ENCODE measurements around the gene CCDC192.

CCDC192 gene, protein sequence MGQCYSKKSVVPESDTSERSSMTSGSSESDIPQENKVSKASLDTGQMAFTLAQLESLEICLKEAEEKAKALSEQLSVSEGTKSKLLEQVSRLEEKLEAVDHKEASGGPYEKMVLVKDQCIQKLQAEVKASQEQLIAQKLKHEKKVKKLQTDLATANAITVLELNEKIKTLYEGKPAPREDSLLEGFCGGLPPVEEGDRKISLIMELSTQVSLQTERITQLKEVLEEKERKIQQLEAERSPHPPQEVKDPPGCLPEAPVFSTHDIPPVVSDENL

DNA sequence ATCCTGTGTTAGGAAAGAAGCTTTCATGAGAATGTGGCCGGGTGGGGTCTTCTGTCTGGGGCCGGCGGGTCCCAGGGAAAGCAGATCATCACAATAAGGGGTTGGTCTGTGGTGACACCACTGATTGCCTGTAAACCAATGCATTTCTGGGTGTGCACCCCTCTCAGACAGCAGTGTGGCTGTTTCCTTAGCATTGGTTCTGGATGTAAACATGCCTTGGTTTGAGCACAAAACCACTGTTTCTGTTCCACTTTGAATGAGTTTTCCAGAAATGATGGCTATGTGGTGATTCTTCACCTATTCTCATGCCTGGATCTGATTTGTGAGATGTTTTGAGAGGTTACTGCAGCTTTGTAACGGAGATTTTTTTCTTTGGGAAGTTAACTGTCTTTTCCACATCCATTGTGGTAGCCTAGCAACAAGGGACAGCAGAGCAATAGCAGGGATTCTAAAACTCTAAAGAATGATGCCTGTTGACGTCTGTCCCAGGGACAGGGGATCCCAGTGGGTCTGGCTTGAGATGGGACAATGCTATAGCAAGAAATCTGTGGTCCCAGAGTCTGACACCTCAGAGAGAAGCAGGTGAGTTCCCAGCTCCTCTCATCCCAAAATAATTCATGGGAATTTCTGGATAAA is at the start of gene CCDC192:
TSS of gene CCDC192 (plus strand) at position 466 of the 636 bp plus-strand sequence. CDS start at position 521, 55 bp downstream.
- TF ChIP-seq ZFX (IDR thresholded peaks at IDR 0.05; ENCODE audit: borderline replicate concordance) (no peak), CTCF (IDR thresholded peaks at IDR 0.05) (no peak)
- no peak within 1 kb of the TSS for H3K27ac ChIP-seq

GRCh38 chr5:127656825-127657224 is 46.4 kb upstream of the CCDC192 start:
- TF ChIP-seq ZFX (IDR thresholded peaks at IDR 0.05; ENCODE audit: borderline replicate concordance) (no peak), CTCF (IDR thresholded peaks at IDR 0.05) (no peak)

DNA sequence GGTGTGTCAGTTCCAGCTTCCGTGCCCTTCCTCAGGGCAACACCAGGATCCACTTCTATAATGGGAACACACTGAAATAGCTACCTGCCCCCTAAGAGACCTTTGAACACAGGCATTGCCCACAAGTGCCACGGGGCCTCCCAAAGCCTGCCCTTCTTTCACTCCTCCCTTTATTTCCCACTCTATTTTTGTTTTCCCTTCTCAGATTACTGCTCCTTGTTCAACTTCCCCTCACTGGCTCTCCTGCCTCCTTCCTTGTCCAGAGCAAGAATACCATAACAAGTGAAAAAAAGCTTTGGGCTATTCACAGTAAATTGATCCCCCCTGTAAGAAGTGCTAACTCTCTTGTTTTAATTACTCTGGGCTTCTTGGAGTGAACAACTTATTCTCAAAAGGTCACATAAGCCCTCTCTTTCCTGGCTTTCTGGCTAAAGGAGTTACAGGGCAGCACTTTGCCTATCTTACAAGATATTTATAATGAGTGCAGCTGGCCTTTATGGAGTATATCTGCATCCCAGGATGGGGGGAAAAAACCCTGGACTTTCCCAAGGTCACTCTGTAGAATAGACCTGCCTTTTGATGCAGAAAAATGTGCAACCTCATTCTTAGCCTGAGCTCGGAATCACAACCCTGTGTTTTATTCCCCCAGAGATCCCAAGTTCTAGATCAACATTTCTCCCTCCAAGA is 43.0 kb upstream of the CCDC192 start:
- TF ChIP-seq CTCF (IDR thresholded peaks at IDR 0.05): no peak
- no peak for TF ChIP-seq ZFX (IDR thresholded peaks at IDR 0.05; ENCODE audit: borderline replicate concordance)
- no peak overlapping the region for H3K27ac ChIP-seq

More at GRCh38 chr5:127656825-127657224, 46.4 kb upstream of the CCDC192 start:
- no peak overlapping the region for H3K27ac ChIP-seq

DNA sequence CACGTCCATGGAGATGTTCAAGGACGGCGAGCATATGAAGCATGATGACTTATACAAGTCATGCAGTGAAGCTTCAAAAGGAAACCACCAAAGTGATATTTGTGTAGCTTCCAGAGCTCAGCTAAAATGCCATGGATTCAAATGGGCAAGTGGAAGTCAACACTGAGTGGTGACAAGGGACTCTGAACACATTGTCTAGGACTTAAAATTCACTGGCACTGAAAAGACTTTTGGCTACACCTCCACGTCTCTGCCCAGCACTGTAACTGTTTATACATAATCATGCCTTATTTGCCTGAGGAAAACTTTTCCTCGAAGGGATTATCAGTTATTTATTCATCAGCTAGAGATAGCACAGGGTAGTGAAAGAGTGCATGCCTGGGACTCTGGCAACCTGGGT is 39.1 kb upstream of the CCDC192 start:
- TF ChIP-seq ZFX (IDR thresholded peaks at IDR 0.05; ENCODE audit: borderline replicate concordance) (no peak), CTCF (IDR thresholded peaks at IDR 0.05) (no peak)
- no peak overlapping the region for H3K27ac ChIP-seq

DNA sequence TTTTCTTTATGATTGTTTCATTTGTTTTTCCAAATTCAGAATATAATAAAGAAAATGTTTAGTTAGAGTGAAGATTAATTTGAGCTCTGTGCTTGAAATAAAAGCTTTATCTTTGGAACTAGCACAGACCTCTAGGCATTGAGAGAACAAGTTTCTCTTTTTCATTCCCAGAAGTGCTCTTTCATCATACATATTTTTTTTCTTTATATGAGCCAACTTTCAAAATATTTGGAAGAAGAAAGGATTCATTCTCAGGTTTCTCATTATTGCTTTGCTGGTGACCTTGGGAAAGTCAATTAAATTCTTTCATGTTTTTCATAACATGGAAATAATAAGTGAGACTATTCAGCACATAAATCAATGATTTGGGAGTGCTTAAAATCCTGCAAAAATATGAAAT is 37.5 kb upstream of the CCDC192 start:
- TF ChIP-seq ZFX (IDR thresholded peaks at IDR 0.05; ENCODE audit: borderline replicate concordance) (no peak), CTCF (IDR thresholded peaks at IDR 0.05) (no peak)
- H3K27ac ChIP-seq: no peak overlapping the region

DNA sequence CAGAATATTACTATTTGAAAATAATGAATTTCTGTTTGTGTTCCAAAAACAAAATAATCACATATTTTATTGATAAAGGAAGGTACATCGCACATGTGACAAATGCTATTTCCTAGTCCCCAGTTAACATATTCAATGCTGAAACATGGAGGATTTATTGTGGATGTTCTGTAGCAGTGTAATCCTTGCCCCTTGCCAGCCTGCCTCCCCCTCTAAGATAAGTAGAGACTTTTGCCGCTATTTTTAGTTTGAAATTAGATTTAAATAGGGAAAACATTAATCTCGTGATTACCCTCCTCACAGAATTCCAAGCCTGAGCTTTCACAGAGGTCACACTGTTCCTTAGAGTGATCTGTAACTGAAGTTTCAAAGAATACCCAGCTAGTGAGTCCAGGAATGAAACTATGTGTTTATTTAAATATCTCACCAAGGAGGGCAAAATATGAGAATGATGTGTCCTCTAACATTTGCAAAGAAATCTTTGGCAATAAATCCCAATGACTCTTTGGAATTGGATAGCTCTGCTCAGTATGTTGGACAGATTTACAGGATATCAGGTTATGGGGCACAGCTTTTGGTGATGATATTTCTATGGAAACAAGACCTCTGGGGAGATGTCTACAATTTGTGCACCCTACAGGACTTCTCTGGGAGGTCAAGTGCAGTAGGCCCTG is 37.0 kb upstream of the CCDC192 start:
- no peak overlapping the region for H3K27ac ChIP-seq
- TF ChIP-seq CTCF (IDR thresholded peaks at IDR 0.05): no peak
- TF ChIP-seq ZFX (IDR thresholded peaks at IDR 0.05; ENCODE audit: borderline replicate concordance): no peak
